ENCODE data around the gene TMEM108. TPM values are rescaled to one million over a fixed set of nuclear protein-coding genes. Genes with fewer than 3 reads are reported as not detected.

TMEM108 gene
- total RNA-seq, 1 donor, result not detected

GRCh38 chr3:133400006-133400515 is 361.9 kb downstream of the TMEM108 start, which contains the start of gene BFSP2:
Gene BFSP2 (plus strand): TSS chr3:133400056. CDS start chr3:133400084, 28 bp downstream.
- TF ChIP-seq, protein P1, sequence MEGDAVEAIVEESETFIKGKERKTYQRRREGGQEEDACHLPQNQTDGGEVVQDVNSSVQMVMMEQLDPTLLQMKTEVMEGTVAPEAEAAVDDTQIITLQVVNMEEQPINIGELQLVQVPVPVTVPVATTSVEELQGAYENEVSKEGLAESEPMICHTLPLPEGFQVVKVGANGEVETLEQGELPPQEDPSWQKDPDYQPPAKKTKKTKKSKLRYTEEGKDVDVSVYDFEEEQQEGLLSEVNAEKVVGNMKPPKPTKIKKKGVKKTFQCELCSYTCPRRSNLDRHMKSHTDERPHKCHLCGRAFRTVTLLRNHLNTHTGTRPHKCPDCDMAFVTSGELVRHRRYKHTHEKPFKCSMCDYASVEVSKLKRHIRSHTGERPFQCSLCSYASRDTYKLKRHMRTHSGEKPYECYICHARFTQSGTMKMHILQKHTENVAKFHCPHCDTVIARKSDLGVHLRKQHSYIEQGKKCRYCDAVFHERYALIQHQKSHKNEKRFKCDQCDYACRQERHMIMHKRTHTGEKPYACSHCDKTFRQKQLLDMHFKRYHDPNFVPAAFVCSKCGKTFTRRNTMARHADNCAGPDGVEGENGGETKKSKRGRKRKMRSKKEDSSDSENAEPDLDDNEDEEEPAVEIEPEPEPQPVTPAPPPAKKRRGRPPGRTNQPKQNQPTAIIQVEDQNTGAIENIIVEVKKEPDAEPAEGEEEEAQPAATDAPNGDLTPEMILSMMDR (IDR thresholded peaks at IDR 0.05; ENCODE audit: insufficient read depth, low read length), result no peak
- no peak for DNase-seq (ENCODE audit: low read depth)
- no peak within 1 kb of the TSS for H3K4me3 ChIP-seq (ENCODE audit: low read depth, low read length)

DNA sequence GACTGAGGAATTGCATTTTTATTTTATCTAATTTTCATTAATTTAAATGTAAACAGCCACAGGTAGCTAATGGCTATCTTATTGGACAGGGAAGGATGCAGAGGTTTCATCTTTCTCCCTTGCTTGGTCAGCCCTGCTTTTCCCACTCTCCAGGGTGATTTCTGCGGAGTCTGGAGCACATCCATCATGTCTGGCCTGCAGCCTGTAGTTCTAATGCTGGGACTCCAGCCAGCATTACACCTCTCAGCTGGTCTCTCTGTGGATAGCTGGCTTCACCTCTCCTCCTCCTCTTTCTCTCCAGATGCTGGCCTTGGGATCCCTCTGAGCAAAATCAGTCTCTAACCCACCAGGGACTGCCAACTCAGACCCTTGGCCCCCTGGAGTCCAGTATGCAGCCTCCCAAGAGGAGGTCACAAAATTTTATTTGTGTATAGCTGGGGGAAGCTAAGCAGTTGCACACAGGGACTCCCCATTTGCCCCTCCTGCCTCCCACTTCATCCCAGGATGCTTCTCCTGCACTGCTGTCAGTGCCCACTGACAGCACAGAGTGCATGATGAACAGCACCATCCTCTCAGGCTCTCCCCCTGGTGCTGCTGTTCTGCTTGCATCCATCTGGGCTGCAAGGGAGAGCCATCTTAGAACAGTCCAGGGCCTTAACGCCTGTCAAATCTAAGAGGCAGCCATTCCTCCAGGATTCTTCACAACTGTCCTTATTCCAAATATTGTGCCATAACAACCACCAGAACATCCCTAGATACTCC is 363.4 kb downstream of the TMEM108 start:
- TF ChIP-seq, protein P1 (IDR thresholded peaks at IDR 0.05; ENCODE audit: insufficient read depth, low read length), result no peak
- peak; percentile 73 for DNase-seq (ENCODE audit: low read depth)

DNA sequence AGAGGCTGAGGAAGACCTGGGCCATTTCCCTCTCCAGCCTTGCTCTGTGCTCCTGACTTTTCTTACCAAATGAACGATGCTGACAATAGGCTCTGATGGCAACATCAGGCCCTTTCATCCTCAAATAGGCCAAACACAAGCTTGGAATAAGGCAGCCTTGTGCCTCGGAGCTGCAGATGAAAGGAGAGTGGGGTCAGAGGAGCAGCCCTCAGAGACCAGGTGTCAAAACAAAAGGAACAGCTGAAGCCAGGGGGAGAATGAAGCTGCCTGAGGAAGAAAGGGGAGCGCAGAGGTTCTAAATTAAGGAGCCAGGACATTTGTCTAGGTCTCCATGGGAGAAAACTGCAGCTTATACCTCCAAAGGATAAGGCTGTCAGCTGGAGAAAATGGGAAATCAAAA is 366.7 kb downstream of the TMEM108 start:
- DNase-seq (ENCODE audit: low read depth), result no peak
- no peak overlapping the region for H3K4me3 ChIP-seq (ENCODE audit: low read depth, low read length)
- TF ChIP-seq, protein P1 (IDR thresholded peaks at IDR 0.05; ENCODE audit: insufficient read depth, low read length), result no peak

More for the DNA sequence above, 363.4 kb downstream of the TMEM108 start:
- H3K4me3 ChIP-seq (ENCODE audit: low read depth, low read length), result no peak overlapping the region

GRCh38 chr3:133408366-133408765 is 370.2 kb downstream of the TMEM108 start:
- no peak for DNase-seq (ENCODE audit: low read depth)
- TF ChIP-seq, protein P1 (IDR thresholded peaks at IDR 0.05; ENCODE audit: insufficient read depth, low read length), result no peak

GRCh38 chr3:133408961-133409360 is 370.8 kb downstream of the TMEM108 start:
- TF ChIP-seq, protein P1 (IDR thresholded peaks at IDR 0.05; ENCODE audit: insufficient read depth, low read length), result no peak
- no peak overlapping the region for H3K4me3 ChIP-seq (ENCODE audit: low read depth, low read length)
- DNase-seq (ENCODE audit: low read depth), result peak; percentile 43

More at GRCh38 chr3:133408366-133408765, 370.2 kb downstream of the TMEM108 start:
- no peak overlapping the region for H3K4me3 ChIP-seq (ENCODE audit: low read depth, low read length)

DNA sequence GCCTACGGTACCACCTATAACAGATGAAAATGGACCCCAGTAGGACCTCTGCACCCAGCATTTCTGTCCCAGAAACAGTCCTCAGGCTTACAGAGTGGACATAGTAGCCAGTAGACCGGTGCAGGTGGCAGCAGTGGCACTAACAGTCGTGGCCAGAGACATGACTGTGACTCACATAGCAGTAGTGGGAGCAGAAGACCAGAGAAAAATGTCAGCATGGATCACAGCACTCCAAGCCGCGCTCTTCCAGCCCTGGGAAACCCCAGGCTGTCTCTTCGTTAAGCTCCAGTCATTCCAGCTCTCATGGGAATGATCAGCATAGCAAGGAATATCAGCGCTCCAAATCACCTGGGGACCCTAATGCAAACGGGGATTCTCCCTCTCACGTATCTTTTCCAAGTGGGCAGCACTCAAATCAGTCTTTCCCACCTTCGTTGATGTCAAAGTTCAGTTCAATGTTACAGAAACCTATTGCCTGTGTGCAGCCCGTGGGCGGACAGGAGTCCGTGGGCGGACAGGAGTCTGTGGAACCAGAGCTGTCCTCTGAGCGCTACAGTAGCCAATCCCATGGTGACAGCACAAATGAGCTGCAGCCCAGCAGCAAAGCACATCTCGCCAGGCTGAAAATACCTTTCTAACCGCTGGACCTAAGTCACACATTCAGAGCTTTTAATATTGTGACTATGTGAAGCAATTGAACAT is 372.2 kb downstream of the TMEM108 start:
- TF ChIP-seq, protein P1 (IDR thresholded peaks at IDR 0.05; ENCODE audit: insufficient read depth, low read length), result no peak
- DNase-seq (ENCODE audit: low read depth), result no peak
- no peak overlapping the region for H3K4me3 ChIP-seq (ENCODE audit: low read depth, low read length)

All from fibroblast of the aortic adventitia (primary cell).